Measurements from ENCODE around the gene EFNA4. TPM values are rescaled to one million over a fixed set of nuclear protein-coding genes. Genes with fewer than 3 reads are reported as not detected.

EFNA4 gene
- total and polyA plus RNA-seq, 9 of the 15 experiments (the other 6 are each of a cell fraction or from before 2014, with no cell fraction given), result 0.68 to 7.4 (median 6.1) TPM

- TF ChIP-seq, protein P1, sequence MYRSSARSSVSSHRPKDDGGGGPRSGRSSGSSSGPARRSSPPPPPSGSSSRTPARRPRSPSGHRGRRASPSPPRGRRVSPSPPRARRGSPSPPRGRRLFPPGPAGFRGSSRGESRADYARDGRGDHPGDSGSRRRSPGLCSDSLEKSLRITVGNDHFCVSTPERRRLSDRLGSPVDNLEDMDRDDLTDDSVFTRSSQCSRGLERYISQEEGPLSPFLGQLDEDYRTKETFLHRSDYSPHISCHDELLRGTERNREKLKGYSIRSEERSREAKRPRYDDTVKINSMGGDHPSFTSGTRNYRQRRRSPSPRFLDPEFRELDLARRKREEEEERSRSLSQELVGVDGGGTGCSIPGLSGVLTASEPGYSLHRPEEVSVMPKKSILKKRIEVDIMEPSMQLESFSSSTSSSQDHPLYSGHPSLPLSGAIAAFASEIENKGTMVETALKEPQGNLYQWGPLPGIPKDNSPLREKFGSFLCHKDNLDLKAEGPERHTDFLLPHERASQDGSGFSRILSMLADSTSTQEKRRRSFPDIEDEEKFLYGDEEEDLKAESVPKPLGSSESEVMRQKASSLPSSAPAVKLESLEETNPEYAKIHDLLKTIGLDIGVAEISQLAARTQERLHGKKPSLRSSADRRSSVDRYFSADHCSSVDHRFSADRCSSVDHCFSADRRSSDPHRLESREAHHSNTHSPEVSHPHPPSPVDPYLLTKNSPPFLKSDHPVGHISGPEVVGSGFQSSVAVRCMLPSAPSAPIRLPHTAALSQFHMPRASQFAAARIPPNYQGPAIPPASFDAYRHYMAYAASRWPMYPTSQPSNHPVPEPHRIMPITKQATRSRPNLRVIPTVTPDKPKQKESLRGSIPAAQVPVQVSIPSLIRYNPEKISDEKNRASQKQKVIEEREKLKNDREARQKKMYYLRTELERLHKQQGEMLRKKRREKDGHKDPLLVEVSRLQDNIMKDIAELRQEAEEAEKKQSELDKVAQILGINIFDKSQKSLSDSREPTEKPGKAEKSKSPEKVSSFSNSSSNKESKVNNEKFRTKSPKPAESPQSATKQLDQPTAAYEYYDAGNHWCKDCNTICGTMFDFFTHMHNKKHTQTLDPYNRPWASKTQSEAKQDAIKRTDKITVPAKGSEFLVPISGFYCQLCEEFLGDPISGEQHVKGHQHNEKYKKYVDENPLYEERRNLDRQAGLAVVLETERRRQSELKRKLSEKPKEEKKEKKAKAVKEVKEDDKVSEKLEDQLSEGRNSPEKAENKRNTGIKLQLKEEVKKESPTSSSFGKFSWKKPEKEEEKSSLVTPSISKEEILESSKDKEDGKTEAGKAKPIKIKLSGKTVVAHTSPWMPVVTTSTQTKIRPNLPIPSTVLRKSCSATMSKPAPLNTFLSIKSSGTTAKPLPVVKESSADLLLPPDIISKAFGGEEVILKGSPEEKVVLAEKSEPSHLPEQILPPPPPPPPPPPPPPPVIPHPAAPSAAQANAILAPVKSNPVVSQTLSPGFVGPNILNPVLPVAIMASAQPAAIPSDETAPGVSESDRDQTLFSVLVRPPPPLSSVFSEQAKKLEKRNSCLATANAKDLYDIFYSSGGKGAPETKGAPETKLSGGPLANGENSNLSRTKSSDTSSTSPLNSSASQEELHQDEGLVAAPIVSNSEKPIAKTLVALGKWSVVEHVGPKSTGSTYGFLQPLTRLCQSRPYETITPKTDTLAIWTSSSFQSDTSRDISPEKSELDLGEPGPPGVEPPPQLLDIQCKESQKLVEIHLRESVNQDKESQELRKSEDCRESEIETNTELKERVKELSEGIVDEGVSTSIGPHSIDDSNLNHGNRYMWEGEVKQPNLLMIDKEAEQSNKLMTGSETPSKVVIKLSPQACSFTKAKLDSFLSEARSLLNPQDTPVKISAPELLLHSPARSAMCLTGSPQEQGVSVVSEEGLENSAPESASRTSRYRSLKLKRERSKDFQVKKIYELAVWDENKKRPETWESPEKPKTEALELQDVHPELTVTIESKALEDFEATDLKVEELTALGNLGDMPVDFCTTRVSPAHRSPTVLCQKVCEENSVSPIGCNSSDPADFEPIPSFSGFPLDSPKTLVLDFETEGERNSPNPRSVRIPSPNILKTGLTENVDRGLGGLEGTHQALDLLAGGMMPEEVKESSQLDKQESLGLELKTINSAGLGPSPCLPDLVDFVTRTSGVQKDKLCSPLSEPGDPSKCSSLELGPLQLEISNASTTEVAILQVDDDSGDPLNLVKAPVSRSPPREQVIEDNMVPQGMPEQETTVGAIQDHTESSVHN (IDR thresholded peaks at IDR 0.05; ENCODE audit: borderline replicate concordance in 1 of 2, low read depth in 1 of 2), result no peak
- TF ChIP-seq TGIF2 (CRISPR knock-in tag; IDR thresholded peaks at IDR 0.05) (no peak), BHLHE40 (IDR thresholded peaks at IDR 0.05; ENCODE audit: low read length) (peak; percentile 71), ZBTB40 (IDR thresholded peaks at IDR 0.05) (no peak), ZBTB40 (CRISPR knock-in tag; IDR thresholded peaks at IDR 0.05) (no peak), NFE2 (IDR thresholded peaks at IDR 0.05; ENCODE audit: low read depth) (no peak), SMC3 (conservative IDR thresholded peaks at IDR 0.05; ENCODE audit: insufficient read depth, low read depth, low read length) (peak; percentile 33; the same call in 1 of the 2 replicates), MEIS2 (IDR thresholded peaks at IDR 0.05; ENCODE audit: partially characterized antibody) (no peak), PTTG1 (tag; IDR thresholded peaks at IDR 0.05; ENCODE audit: low read depth) (no peak), ZC3H8 (IDR thresholded peaks at IDR 0.05) (no peak)
Measured at GRCh38 chr1:155083865-155084721, 20.6 kb downstream of the EFNA4 start (continued).

Measured in K562 (cell line).